GM12875 (cell line): ENCODE measurements around the gene STK32B.
"Not testable (repeated sequence)": the region's sequence is repeated elsewhere in the genome, so short reads cannot be mapped to it uniquely, and the experiment has no call there.

Experiments
- H3K4me3 ChIP-seq: one replicate; pipeline ENCODE4 v1.5.1; 2011; ENCODE audit warnings: low read depth, low read length, control low read depth
- CTCF ChIP-seq: IDR thresholded peaks from 2 replicates; pipeline ENCODE4 v1.5.1; 2011; ENCODE audit warnings: low read depth, mild to moderate bottlenecking, control low read depth, inconsistent platforms, low read length, moderate library complexity, borderline replicate concordance; ENCODE audit not compliant: insufficient read depth

STK32B gene

GRCh38 chr4:5051278-5052203, at the start of gene STK32B:
STK32B (plus strand) TSS chr4:5051480.
- no peak for TF ChIP-seq CTCF
- peak within 1 kb of the TSS; percentile 21 for H3K4me3 ChIP-seq

- not testable (repeated sequence) for H3K4me3 ChIP-seq
Observed at GRCh38 chr4:5001641-5002040, 49.6 kb upstream of the STK32B start.

- no peak overlapping the region for H3K4me3 ChIP-seq
- TF ChIP-seq CTCF = no peak
Observed at GRCh38 chr4:5003372-5003857, 47.9 kb upstream of the STK32B start.

GRCh38 chr4:5003918-5004317, 47.4 kb upstream of the STK32B start:
- no peak for TF ChIP-seq CTCF
- no peak overlapping the region for H3K4me3 ChIP-seq

- H3K4me3 ChIP-seq = no peak overlapping the region
- no peak for TF ChIP-seq CTCF
Observed at GRCh38 chr4:5004496-5004895, 46.8 kb upstream of the STK32B start.

GRCh38 chr4:5006932-5007331, 44.3 kb upstream of the STK32B start:
- not testable (repeated sequence) for H3K4me3 ChIP-seq

- TF ChIP-seq CTCF = no peak
Observed at GRCh38 chr4:5009796-5010195, 41.5 kb upstream of the STK32B start.

GRCh38 chr4:5010984-5011383, 40.3 kb upstream of the STK32B start:
- no peak overlapping the region for H3K4me3 ChIP-seq
- no peak for TF ChIP-seq CTCF

More at GRCh38 chr4:5009796-5010195, 41.5 kb upstream of the STK32B start:
- no peak overlapping the region for H3K4me3 ChIP-seq
